Stimulated activated CD4-positive, alpha-beta T cell treated with anti-CD3 and anti-CD28 coated beads, Interleukin-2, amount 100 ng/mL, for 4 hours (primary cell): ENCODE measurements around the gene SLN.

ENCODE experiments used
- DNase-seq: peaks from one replicate; pipeline ENCODE4 v3.0.0-alpha.2; 2020; ENCODE audit warnings: low read depth

SLN gene

DNA sequence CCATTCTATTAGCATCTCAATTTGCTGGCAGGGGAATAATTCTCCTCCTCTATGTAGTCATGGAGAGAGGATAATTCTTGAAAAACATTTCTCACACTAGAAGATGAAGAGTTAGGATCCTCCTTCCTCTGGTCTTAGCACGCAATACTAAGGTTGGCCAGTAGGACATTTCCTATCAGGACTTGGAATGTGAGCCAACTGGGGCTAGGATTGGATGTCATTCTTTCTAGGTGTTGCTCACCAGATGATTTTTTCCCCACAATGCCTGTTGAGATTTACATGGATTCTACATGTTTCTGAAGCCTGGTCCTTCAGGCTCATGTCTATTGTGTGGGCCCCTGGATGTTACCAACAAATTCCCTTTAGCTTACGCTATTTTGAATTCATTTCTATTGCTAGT is 28.0 kb downstream of the SLN start:
- no peak for DNase-seq

DNA sequence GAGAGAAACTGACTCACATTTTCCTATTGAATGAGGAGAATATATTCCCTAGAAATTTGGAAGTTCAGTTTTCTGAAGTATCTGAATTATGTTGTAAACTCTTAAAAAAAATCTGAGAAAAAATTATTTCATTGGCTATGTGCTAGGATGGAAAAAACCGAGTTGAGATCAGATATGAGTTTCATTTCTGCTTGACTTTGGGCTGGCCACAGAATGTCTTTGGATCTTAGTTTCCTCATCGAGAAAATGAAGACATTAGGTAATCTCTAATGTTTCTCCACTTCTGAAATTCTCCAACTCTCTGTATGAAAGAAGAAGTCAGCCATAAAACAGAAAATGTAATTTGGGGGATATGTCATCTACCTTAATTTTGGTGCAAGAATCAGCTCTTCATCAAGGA is 28.8 kb downstream of the SLN start:
- DNase-seq: no peak

DNA sequence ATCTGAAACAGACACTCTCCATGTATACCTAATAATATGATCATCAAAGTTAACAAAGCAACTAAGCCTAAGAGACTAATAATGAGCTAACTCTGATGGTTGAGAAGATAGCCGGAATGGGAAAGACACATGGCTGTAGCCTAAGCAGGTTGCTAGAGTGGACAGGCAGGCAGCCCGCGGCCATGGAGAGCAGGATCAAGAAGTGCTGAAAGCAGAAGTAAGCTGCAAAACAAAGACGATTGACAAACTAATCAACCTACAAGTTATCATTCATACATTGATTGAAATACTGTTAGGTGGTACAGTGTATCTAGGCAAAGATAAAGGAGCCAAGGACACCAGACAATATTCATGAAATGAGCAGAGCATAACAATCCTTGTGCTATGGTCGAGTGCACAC is 29.3 kb downstream of the SLN start:
- no peak for DNase-seq

DNA sequence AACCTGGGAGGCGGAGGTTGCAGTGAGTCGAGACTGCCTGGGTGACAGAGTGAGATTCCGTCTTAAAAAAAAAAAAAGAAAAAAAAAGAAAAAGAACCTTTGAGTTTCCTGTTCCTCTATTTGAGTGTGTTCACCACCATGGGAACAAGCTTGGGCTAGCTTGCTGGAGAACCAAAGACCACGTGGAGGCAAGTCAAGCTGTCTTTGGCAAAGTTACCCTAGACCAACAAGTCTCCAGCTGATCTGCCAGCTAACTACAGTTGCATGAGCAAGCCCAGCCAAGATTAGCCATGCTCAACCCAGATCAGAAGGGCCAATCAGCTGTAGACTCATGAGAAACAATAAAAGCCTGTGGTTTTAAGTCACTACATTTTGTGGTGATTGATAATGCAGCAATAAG is 29.7 kb downstream of the SLN start:
- no peak for DNase-seq

DNA sequence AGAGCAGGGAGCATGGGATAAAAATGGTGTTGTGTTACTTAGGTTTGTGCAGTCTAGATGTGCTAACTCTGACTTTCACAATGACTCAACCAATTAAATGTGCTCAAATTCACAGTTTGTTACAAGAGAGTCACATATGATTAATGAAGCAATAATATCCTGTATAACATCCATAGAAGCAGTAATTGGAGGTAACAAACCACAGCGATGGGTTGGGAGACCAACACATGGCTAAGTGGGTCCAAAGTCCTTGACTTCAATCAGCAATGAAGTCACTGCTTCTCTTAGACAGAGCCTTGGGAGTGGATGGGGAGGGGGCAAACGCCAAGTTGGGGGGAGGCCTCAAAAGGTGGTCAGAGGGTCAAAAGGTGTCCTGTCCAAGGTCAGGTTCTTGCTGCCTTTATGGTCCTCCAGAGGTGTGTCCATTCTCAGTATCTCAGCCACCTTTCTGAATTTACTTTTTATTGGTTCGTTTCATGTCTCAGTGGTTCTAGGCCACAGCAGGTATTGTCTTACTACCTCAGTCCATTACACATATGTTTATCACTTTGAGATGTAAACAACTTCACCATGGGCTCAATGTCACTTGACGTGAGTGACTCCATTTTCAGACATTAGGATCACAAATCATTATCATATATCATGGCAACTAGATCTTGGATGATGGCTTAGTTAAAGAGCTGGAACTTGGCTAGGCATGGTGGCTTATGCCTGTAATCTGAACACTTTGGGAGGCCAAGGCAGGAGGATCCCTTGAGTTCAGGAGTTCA is 32.4 kb downstream of the SLN start:
- DNase-seq: no peak

DNA sequence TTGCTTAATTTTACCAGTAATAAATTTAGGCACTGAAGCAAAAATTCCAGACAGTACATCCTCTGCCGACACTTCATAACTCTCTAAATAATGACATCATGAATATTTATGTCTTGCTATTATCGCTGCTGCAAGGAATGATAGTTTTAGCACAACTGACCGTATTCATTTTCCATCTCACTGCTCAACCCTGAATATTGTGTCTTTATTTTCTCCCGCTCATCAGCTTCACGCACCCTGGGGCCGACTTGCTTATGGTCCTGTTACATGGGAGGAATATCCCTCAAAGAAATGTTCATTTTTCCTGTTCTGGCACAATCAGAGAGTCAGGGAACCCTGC is 33.3 kb downstream of the SLN start:
- no peak for DNase-seq

DNA sequence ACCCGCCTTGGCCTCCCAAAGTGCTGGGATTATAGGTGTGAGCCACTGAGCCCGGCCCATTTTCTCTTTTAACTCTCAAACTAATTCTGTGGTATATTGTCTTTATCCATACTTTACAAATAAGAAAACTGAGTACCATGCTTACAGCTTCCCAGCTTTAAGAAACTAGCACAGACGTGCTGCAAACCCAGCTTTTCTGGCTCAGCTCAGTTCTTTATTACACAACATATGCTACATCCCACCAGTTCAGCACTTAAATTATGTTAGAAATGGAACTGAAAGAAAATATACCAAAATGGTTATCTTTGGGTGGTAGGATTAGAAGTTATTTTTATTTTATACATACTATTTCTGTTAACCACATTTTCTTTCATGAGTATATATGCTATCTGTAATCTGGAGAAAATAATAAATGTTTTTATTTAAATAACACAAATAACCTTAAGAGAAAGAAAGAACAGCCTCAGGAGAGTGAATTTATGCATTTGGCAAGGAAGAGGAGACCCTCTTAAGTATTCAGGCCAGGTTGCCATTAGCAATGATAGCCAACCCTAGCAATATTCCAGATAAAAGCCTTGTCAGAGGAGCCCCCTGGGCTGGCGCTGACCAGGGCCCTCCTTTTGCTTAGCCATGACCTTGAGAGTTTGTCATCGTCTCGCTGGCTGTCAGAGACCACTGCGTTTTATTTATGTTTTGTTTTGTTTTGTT is 33.8 kb downstream of the SLN start:
- no peak for DNase-seq

DNA sequence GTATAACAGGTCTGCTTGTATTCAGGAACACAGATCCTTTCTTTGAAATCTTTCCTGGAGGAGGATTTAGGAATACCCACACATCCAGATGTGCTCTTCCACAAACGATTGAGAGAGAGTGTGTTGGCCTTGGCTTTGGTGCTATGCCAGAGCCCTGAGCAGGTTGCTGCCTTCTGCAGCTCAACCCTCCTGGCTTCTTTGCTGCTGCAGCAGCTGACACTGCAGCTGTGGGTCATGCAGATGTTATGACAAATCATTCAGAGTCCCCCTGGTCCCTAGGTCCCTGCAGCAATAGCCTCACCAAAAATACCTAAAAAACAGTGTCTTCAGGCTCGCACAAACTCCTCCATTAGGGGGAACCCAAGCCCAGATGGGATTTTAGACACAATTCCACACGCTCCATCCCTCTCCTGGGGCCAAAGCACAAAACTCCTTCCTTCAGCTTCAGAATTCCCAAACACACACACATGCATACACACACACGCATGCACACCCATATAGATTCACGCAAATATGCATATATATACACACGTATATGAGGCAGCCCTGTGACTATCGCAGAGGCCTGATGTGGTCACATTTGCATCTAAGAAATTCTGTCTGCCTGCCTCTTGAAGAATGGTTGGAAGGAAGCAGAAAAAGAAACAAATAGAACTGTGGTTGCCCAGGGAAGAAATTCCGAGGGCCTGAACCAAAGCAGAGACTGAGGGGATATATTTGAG is 35.4 kb downstream of the SLN start:
- no peak for DNase-seq

DNA sequence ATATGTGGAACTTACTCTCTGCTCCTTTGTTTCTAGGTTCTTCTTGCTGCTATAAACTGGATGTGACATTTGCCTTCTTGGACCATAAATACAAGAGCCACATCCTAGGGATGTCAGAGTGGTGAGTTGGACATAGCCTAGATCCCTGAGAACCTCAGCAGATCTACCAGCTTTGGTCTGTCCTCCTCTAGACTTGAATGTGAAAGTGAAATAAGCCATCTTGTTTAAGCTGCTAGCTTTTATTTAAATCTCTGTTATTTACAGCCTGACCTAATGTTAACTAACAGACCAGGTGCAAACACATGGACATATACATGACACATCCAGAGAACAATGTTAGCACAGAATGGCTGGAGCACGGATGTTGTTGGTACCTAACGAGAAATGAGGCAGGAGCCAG is 36.0 kb downstream of the SLN start:
- DNase-seq: no peak

DNA sequence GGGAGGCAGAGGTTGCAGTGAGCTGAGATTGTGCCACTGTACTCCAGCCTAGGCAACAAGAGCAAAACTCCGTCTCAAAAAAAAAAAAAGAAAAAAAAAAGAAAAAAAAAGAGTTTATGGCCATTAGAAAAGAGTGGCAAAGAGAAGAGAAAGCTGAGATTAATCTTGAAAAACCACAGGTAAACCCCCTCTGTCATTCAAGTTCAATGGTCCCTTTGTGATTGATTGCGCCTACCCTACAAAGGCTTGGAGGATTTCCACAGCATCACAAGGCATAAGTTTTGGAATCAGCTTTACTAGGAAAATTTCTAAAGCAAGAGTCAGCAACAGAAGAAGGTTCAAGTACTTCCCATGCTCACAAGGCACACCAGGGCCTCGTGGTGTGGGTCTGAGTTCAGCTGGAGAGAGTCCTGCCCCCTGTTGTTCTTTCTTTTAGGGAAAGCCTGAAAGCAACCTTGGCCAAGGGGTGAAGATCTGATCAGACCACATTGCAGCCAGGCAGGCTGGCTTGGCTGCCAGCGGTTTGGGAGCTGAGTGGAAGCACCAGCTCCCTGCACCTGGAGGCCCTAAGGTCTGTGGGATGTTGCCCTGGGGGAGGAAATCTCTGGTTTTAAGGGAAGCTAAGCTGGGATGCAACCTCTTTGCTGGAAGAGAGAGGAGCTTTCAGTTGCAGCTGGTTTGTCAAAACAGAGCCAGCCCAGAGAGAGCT is 41.8 kb downstream of the SLN start:
- no peak for DNase-seq

DNA sequence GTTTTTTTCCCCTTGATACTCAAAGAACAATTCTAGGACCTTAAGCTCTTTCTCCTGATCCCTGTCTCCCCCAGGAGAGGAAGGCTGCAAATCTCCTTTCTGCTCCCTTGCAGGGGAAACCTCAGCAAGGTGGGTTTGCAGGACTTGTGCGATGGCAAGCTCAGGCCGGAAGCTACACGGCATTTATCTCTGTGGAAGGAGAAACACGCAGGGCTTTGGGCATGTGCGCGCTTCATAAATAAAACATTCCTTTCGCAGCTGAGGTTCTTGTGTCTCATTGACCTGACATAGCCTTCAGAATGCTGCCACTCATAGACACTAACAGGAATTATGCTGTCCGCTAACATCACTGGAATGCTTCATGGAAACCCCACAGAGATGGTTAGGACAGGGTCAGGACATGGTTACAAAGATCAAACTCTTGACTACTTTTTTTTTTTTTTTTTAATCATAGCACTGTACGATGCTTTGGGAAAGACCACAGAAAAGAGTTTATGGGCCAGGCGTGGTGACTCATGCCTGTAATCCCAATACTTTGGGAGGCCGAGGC is 42.6 kb downstream of the SLN start:
- DNase-seq: no peak

DNA sequence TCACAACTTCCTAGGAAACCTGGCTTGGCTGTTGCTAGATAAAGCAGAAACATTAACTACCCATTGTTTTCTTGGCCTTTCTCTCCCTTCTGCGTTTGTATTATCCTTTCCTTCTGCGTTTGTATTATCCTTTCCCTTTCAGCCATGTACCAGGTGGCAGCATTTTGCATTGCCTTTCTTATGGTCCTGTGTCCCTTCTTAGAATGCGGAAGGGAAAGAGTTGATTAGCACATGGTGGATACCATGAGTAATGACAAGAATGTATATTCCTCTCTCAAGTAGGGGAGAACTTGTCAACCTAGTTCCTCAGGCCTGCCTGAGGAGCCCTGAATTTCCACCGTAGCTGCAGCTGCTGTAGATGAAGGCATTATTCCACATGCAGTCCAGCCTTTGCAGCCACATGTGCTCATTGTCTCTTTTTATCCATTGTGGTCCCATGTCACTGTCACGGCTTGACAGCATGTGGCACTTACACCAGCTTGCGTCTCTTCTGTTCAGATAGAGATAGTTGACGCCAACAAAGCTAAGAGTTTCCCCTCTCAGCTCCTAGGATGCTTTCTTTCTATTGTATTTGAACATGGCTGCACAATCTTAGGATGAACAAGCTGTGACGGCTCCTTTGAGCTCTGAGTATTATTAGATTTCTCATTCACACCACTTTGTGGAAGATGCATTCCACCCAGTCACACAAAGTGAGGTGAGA is 44.8 kb downstream of the SLN start:
- no peak for DNase-seq

DNA sequence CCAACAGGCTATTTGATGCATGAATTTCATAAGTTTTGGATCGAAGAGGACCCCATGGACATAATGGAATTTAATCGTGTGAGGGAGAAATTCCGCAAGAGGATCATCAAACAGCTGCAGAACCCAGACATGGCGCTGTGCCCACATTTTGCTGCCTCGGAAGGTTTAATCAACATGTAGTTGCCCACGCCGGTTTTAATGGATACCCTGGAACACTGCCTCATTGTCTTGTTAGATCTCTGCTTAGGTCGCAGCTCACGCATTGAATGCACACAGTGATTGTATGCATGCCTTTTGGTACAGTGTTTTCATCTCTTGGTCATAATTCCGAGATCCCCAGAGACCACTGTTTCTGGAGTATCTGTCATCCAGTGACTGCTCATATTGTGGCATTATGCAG is 46.8 kb downstream of the SLN start:
- no peak for DNase-seq

DNA sequence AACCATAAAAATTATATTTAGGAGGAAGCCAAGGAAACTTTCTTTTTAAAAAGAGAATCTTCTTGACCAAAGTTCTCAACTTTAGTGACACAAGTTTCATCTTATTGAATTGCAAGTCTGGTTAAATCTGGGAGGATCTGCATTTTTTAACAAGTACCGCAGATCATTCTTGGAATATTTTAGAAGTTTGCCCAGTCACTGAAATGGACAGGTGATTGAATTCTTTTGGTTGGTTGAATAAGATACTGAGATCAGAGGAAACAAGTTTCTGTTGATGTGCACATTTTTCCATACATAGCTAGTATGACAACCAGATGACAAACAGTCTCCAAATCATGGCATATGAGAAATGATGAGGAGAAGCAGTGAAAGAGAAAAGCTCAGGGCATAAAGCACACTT is 50.2 kb downstream of the SLN start:
- DNase-seq: no peak

DNA sequence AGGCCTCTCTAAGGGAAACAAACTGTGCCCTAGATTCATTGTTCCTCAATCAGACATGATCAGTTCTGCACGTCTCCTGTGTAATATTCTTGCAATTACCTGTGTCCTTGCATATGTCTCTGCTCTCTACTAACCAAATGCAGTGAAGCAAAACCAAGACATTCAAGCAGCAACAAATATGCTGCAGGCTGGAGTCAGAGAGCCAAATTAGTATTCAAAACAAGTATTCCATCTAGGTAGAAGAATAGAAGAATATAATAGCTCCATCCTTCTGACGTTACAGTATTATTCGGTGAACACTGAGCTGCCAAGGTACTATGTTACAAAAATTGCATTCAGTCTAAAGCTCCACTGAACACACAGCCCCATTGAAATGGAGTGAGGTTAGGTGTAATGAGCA is 51.8 kb downstream of the SLN start:
- DNase-seq: no peak

DNA sequence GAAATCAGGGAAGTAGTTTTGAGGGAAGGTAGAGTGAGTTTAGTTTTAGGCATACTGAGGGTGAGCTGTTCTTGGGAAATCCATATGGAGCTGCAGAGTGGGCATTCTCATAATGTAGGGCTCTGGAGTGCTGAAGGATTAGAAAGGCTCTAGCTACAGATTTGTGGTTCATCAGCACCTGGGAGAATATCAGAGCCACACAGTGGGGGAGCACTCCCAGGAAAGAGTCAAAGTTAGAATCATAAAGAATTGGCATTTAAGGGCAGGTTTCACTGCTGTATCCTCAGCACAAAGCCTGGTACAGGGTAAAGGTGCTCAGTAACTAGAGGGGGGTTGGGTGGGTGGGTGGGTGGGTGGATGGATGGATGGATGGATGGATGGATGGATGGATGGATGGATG is 52.5 kb downstream of the SLN start:
- no peak for DNase-seq
